H9 (cell line): ENCODE data around the gene EBPL. TPM values are rescaled to one million over a fixed set of nuclear protein-coding genes. Genes with fewer than 3 reads are reported as not detected.

Experiments
- DNase-seq: peaks from one replicate; pipeline ENCODE4 v3.0.0-alpha.2; 2017
- H2AFZ ChIP-seq: one replicate; pipeline ENCODE4 v1.6.1; 2013; ENCODE audit warnings: mild to moderate bottlenecking, low read length, control low read depth, moderate library complexity
- H2AK5ac ChIP-seq: 2 replicates; pipeline ENCODE4 v1.6.1; 2013; ENCODE audit warnings: low read length, control low read depth, mixed read lengths; ENCODE audit not compliant: insufficient read length
- H2BK120ac ChIP-seq: one replicate; pipeline ENCODE4 v1.6.1; 2013; ENCODE audit warnings: low read depth, mild to moderate bottlenecking, low read length, control low read depth, inconsistent platforms; ENCODE audit not compliant: poor library complexity, severe bottlenecking
- H2BK12ac ChIP-seq: 2 replicates; pipeline ENCODE4 v1.6.1; 2013; ENCODE audit warnings: low read length, control low read depth, mixed read lengths, low read depth; ENCODE audit not compliant: insufficient read length
- H2BK15ac ChIP-seq: 2 replicates; pipeline ENCODE4 v1.6.1; 2013; ENCODE audit warnings: low read depth, low read length, control low read depth
- H2BK20ac ChIP-seq: one replicate; pipeline ENCODE4 v1.6.1; 2013; ENCODE audit warnings: low read depth, mild to moderate bottlenecking, low read length, control low read depth, inconsistent platforms; ENCODE audit not compliant: poor library complexity, severe bottlenecking
- H2BK5ac ChIP-seq: 2 replicates; pipeline ENCODE4 v1.6.1; 2013; ENCODE audit warnings: low read length, control low read depth, mixed read lengths; ENCODE audit not compliant: insufficient read length
- H3K14ac ChIP-seq: 2 replicates; pipeline ENCODE4 v1.6.1; 2013; ENCODE audit warnings: low read length, control low read depth; ENCODE audit not compliant: insufficient read depth
- H3K18ac ChIP-seq: 2 replicates; pipeline ENCODE4 v1.6.1; 2013; ENCODE audit warnings: low read depth, mild to moderate bottlenecking, mixed read lengths, low read length, control low read depth; ENCODE audit not compliant: insufficient read length
- H3K23ac ChIP-seq: 2 replicates; pipeline ENCODE4 v1.6.1; 2013; ENCODE audit warnings: low read length, control low read depth, mixed read lengths, low read depth; ENCODE audit not compliant: insufficient read length
- H3K23me2 ChIP-seq: 2 replicates; pipeline ENCODE4 v1.6.1; 2013; ENCODE audit warnings: low read depth, mild to moderate bottlenecking, mixed read lengths, low read length, control low read depth; ENCODE audit not compliant: insufficient read length, poor library complexity, severe bottlenecking
- H3K27ac ChIP-seq: 2 replicates; pipeline ENCODE4 v1.5.1; 2013; ENCODE audit warnings: low read length, control low read depth, mixed read lengths, low read depth; ENCODE audit not compliant: insufficient read length
- H3K27me3 ChIP-seq: 2 replicates; pipeline ENCODE4 v1.6.1; 2013; ENCODE audit warnings: low read length, control low read depth, inconsistent platforms; ENCODE audit not compliant: insufficient read depth
- H3K4ac ChIP-seq: 2 replicates; pipeline ENCODE4 v1.6.1; 2013; ENCODE audit warnings: low read depth, mild to moderate bottlenecking, control low read depth, inconsistent platforms, low read length, moderate library complexity
- H3K4me1 ChIP-seq: 2 replicates; pipeline ENCODE4 v1.6.1; 2013; ENCODE audit warnings: low read length, control low read depth, inconsistent platforms; ENCODE audit not compliant: insufficient read depth
- H3K4me2 ChIP-seq: 2 replicates; pipeline ENCODE4 v1.6.1; 2013; ENCODE audit warnings: low read length, control low read depth, mixed read lengths; ENCODE audit not compliant: insufficient read length, insufficient read depth
- H3K56ac ChIP-seq: 2 replicates; pipeline ENCODE4 v1.6.1; 2013; ENCODE audit warnings: low read depth, mild to moderate bottlenecking, mixed read lengths, low read length, control low read depth; ENCODE audit not compliant: insufficient read length
- H3K79me1 ChIP-seq: 2 replicates; pipeline ENCODE4 v1.6.1; 2013; ENCODE audit warnings: low read depth, mild to moderate bottlenecking, moderate library complexity, low read length, control low read depth, inconsistent platforms; ENCODE audit not compliant: insufficient read depth, poor library complexity, severe bottlenecking
- H3K79me2 ChIP-seq: 2 replicates; pipeline ENCODE4 v1.6.1; 2013; ENCODE audit warnings: low read length, control low read depth, inconsistent platforms; ENCODE audit not compliant: insufficient read depth
- H3K9ac ChIP-seq: 2 replicates; pipeline ENCODE4 v1.6.1; 2013; ENCODE audit warnings: low read length, control low read depth, mixed read lengths; ENCODE audit not compliant: insufficient read length; ENCODE audit errors: extremely low read depth
- H3K9me3 ChIP-seq: one replicate; pipeline ENCODE4 v1.6.1; 2013; ENCODE audit warnings: low read depth, low read length, inconsistent platforms; ENCODE audit not compliant: control insufficient read depth
- H3T11ph ChIP-seq: one replicate; pipeline ENCODE4 v1.6.1; 2013; ENCODE audit warnings: mild to moderate bottlenecking, low read length, control low read depth, inconsistent platforms
- H4K20me1 ChIP-seq: one replicate; pipeline ENCODE4 v1.6.1; 2013; ENCODE audit not compliant: control insufficient read depth, insufficient read length, insufficient read depth
- H4K5ac ChIP-seq: 2 replicates; pipeline ENCODE4 v1.6.1; 2013; ENCODE audit warnings: low read depth, mild to moderate bottlenecking, mixed read lengths, low read length, control low read depth; ENCODE audit not compliant: insufficient read length
- H4K8ac ChIP-seq: replicated peaks from 2 replicates; pipeline ENCODE4 v1.6.1; 2013; ENCODE audit warnings: low read length, control low read depth, mixed read lengths, low read depth; ENCODE audit not compliant: insufficient read length
- H4K91ac ChIP-seq: 2 replicates; pipeline ENCODE4 v1.6.1; 2013; ENCODE audit warnings: low read depth, mild to moderate bottlenecking, moderate library complexity, mixed read lengths, low read length, control low read depth; ENCODE audit not compliant: insufficient read length
- H3K27ac Mint-ChIP-seq, 3 experiments: 2 replicates in 2 of 3; 3 replicates in 1 of 3; pipeline ENCODE4 v1.8.0; 2020 to 2021; ENCODE audit warnings: mixed read lengths in 3 of 3, mild to moderate bottlenecking in 1 of 3, moderate library complexity in 1 of 3
- H3K27me3 Mint-ChIP-seq: 2 replicates; pipeline ENCODE4 v1.8.0; 2021; ENCODE audit warnings: low read depth, mild to moderate bottlenecking, moderate library complexity, mixed read lengths
- H3K36me3 Mint-ChIP-seq, 3 experiments: 2 replicates in 2 of 3; 3 replicates in 1 of 3; pipeline ENCODE4 v1.8.0; 2020 to 2021; ENCODE audit warnings: low read depth in 3 of 3, mixed read lengths in 3 of 3; ENCODE audit not compliant: insufficient read depth in 1 of 3
- H3K4me1 Mint-ChIP-seq, 2 experiments: 2 replicates each; pipeline ENCODE4 v1.8.0; 2020; ENCODE audit warnings: mixed read lengths in 2 of 2
- H3K4me3 Mint-ChIP-seq, 2 experiments: 2 replicates in 1 of 2; 3 replicates in 1 of 2; pipeline ENCODE4 v1.8.0; 2020 to 2021; ENCODE audit warnings: mild to moderate bottlenecking in 2 of 2, mixed read lengths in 2 of 2, moderate library complexity in 1 of 2
- H3K9me3 Mint-ChIP-seq, 2 experiments: 2 replicates in 1 of 2; 3 replicates in 1 of 2; pipeline ENCODE4 v1.8.0; 2020; ENCODE audit warnings: mild to moderate bottlenecking in 2 of 2, mixed read lengths in 2 of 2, moderate library complexity in 1 of 2
- CTCF ChIP-seq: fragments of 200-600 bp; sonication (generic); conservative IDR thresholded peaks from 3 replicates; pipeline ENCODE4 v1.8.0; 2021; ENCODE audit warnings: antibody characterized with exemption, mild to moderate bottlenecking
- WGBS: extraction: QIAGEN DNeasy Blood & Tissue Kit; methylation state at CpG from one replicate; pipeline ENCODE4 v1.1.7; 2013; ENCODE audit warnings: missing lambda C conversion rate, low lambda C conversion rate, mixed read lengths; ENCODE audit not compliant: insufficient read length; ENCODE audit errors: extremely low coverage; 5-methylcytosine and 5-hydroxymethylcytosine counted together
- total RNA-seq: library from RNA; stranded (reverse); gene quantifications from 2 replicates; pipeline ENCODE4 v1.2.1, GENCODE V29; 2021

The EBPL gene
- total RNA-seq, 1 experiment from 2014 or later = 65.9 TPM

GRCh38 chr13:49616676-49617065 lies 74.6 kb downstream of the EBPL start:
- no peak overlapping the region for H3K56ac ChIP-seq
- H2AFZ ChIP-seq = no peak overlapping the region
- no peak for TF ChIP-seq CTCF
- H2BK5ac ChIP-seq = no peak overlapping the region
- H3K27ac ChIP-seq = no peak overlapping the region
- no peaks in the 10 kb centered on the region for H3K4me1 ChIP-seq
- no peaks in the 10 kb centered on the region for H3K9me3 ChIP-seq
- no peak overlapping the region for H2BK12ac ChIP-seq
- no peaks in the 10 kb centered on the region for H3K27me3 ChIP-seq
- H4K20me1 ChIP-seq = no peaks in the 10 kb centered on the region
- Mint-ChIP-seq H3K4me3 (no peak overlapping the region), H3K36me3 (no peaks in the 10 kb centered on the region), H3K9me3 (no peaks in the 10 kb centered on the region), H3K4me1 (peaks cover 4 to 5% of the 10 kb centered on the region in 2 experiments; a peak in 1 of 4 replicates), H3K27ac (no peak overlapping the region), H3K27me3 (no peaks in the 10 kb centered on the region)
- no peak overlapping the region for H3K9ac ChIP-seq
- no peak overlapping the region for H3K4ac ChIP-seq
- H3K14ac ChIP-seq = no peak overlapping the region
- WGBS = no CpG with 5 or more reads among the region's 3 CpGs
- H4K5ac ChIP-seq = no peak overlapping the region
- no peak overlapping the region for H3K4me2 ChIP-seq
- H3K79me2 ChIP-seq = no peaks in the 10 kb centered on the region
- H3K79me1 ChIP-seq = no peaks in the 10 kb centered on the region
- no peak overlapping the region for H2BK15ac ChIP-seq
- no peak overlapping the region for H4K8ac ChIP-seq
- no peak overlapping the region for H3K18ac ChIP-seq
- no peak overlapping the region for H2AK5ac ChIP-seq
- H3K23me2 ChIP-seq = no peaks in the 10 kb centered on the region
- no peak overlapping the region for H3T11ph ChIP-seq
- no peak overlapping the region for H3K23ac ChIP-seq
- H4K91ac ChIP-seq = no peak overlapping the region
- H2BK20ac ChIP-seq = no peak overlapping the region
- no peak for DNase-seq
- H2BK120ac ChIP-seq = no peak overlapping the region
